ENCODE results near the gene TTI1.

The TTI1 gene

GRCh38 chr20:37987602-37988290 is 45.5 kb downstream of the TTI1 start:
- H3K4me3 ChIP-seq (ENCODE audit: low read depth, low read length): no peak overlapping the region
- TF ChIP-seq CTCF (IDR thresholded peaks at IDR 0.05; ENCODE audit: low read depth, low read length): no peak

- TF ChIP-seq CTCF (IDR thresholded peaks at IDR 0.05; ENCODE audit: low read depth, low read length): no peak
- H3K4me3 ChIP-seq (ENCODE audit: low read depth, low read length): no peak overlapping the region
These were observed 46.2 kb downstream of the TTI1 start for GRCh38 chr20:37986873-37987601.

- H3K4me3 ChIP-seq (ENCODE audit: low read depth, low read length): no peak overlapping the region
These were observed 47.0 kb downstream of the TTI1 start for GRCh38 chr20:37986044-37986858.

GRCh38 chr20:37984018-37984785 is 49.1 kb downstream of the TTI1 start:
- no peak overlapping the region for H3K4me3 ChIP-seq (ENCODE audit: low read depth, low read length)
- TF ChIP-seq CTCF (IDR thresholded peaks at IDR 0.05; ENCODE audit: low read depth, low read length): no peak

More at GRCh38 chr20:37986044-37986858, 47.0 kb downstream of the TTI1 start:
- no peak for TF ChIP-seq CTCF (IDR thresholded peaks at IDR 0.05; ENCODE audit: low read depth, low read length)

- H3K4me3 ChIP-seq (ENCODE audit: low read depth, low read length): no peak overlapping the region
- no peak for TF ChIP-seq CTCF (IDR thresholded peaks at IDR 0.05; ENCODE audit: low read depth, low read length)
These were observed 50.0 kb downstream of the TTI1 start for GRCh38 chr20:37983286-37983685.

- no peak overlapping the region for H3K4me3 ChIP-seq (ENCODE audit: low read depth, low read length)
- no peak for TF ChIP-seq CTCF (IDR thresholded peaks at IDR 0.05; ENCODE audit: low read depth, low read length)
These were observed 51.7 kb downstream of the TTI1 start for GRCh38 chr20:37981568-37981967.
